GM12891 (cell line): ENCODE measurements around the gene FANCD2.

ENCODE experiments used
- PAX5 ChIP-seq: IDR thresholded peaks from 2 replicates; pipeline ENCODE4 v1.6.1; 2011; ENCODE audit warnings: low read length, moderate library complexity, mild to moderate bottlenecking; ENCODE audit not compliant: insufficient read depth, severe bottlenecking
- POLR2A ChIP-seq: IDR thresholded peaks from 2 replicates; pipeline ENCODE4 v1.6.1; 2011; ENCODE audit warnings: low read depth, low read length, control low read depth
- POLR2AphosphoS5 ChIP-seq: IDR thresholded peaks from 2 replicates; pipeline ENCODE4 v1.6.1; 2011; ENCODE audit warnings: low read depth, low read length, control low read depth
- POU2F2 ChIP-seq: IDR thresholded peaks from 2 replicates; pipeline ENCODE4 v1.6.1; 2011; ENCODE audit warnings: low read depth, mild to moderate bottlenecking, control low read depth, low read length, moderate library complexity
- SPI1 ChIP-seq: IDR thresholded peaks from 2 replicates; pipeline ENCODE4 v1.6.1; 2011; ENCODE audit warnings: low read depth, low read length, control low read depth
- TAF1 ChIP-seq: IDR thresholded peaks from 2 replicates; pipeline ENCODE4 v1.6.1; 2011; ENCODE audit warnings: low read depth, low read length, control low read depth

GRCh38 chr3:10149226-10149625, 123.0 kb downstream of the FANCD2 start:
- TF ChIP-seq POLR2A (no peak), POLR2AphosphoS5 (no peak), TAF1 (no peak), POU2F2 (no peak), SPI1 (0 out of 2 replicates have a peak, but pooled peaks have one; percentile 39), PAX5 (no peak)
